K562 (cell line): ENCODE results near the gene FXYD3. TPM values are rescaled to one million over a fixed set of nuclear protein-coding genes. Genes with fewer than 3 reads are reported as not detected.
A peak's percentile ranks its signal among the peaks of the same experiment; 100 is the strongest.

ENCODE experiments used
- ATAC-seq: fragments of 200-7000 bp; cut with Tn5 transposase; 3 replicates; pipeline ENCODE4 v1.9.1; 2020; ENCODE audit warnings: moderate library complexity
- BruUV-seq: library from RNA; stranded (reverse); fragments of 400-500 nt; replicated peaks from 2 replicates; lab custom pipeline; 2021; lab: Mats Ljungman, UMichigan
- CTCF ChIA-PET: fragments of 300-600 bp; formaldehyde crosslinking; extraction: SDS; loops from one replicate; lab custom pipeline; 2021; ENCODE audit warnings: low intra/inter-chr PET ratio; lab: Yijun Ruan, JAX
- POLR2A ChIA-PET: fragments of 300-600, 350-650 bp; sonication (Branson Sonifier 250); formaldehyde crosslinking; extraction: SDS; loops from one replicate; lab custom pipeline; 2021; ENCODE audit warnings: antibody characterized with exemption, inconsistent platforms; lab: Yijun Ruan, JAX
- DNase-seq, 4 experiments: peaks; one replicate each; pipeline versions ENCODE4 v3.0.0 to v3.0.0-alpha.2; 2011 to 2018; ENCODE audit warnings: low spot score in 3 of 4, mixed read lengths in 3 of 4; ENCODE audit errors: extremely low read depth in 1 of 4
- FAIRE-seq: peaks from 2 replicates; lab custom pipeline; 2011; peaks lifted over from hg19 to GRCh38; lab: Jason Lieb, UNC
- H2AFZ ChIP-seq: 2 replicates; pipeline ENCODE4 v1.6.0; 2011; ENCODE audit warnings: low read depth, low read length, control low read depth, inconsistent platforms
- H3K27ac ChIP-seq: fragments of 200-600 bp; 3 replicates; pipeline ENCODE4 v1.8.0; 2011; ENCODE audit warnings: low read depth, mild to moderate bottlenecking, control low read depth, inconsistent platforms, low read length, moderate library complexity, mixed read lengths; ENCODE audit errors: extremely low read depth
- H3K27me3 ChIP-seq, 2 experiments: fragments of 300-600 bp in 1 of 2; 2 replicates in 1 of 2; 3 replicates in 1 of 2; pipeline versions ENCODE4 v1.6.0 to v1.8.0; 2011; ENCODE audit warnings: inconsistent platforms in 2 of 2, low read length in 2 of 2, mild to moderate bottlenecking in 1 of 2, mixed read lengths in 1 of 2, moderate library complexity in 1 of 2; ENCODE audit not compliant: control insufficient read depth in 2 of 2, insufficient read depth in 2 of 2
- H3K36me3 ChIP-seq: fragments of 300-600 bp; 3 replicates; pipeline ENCODE4 v1.8.0; 2011; ENCODE audit warnings: mild to moderate bottlenecking, low read length, inconsistent platforms; ENCODE audit not compliant: control insufficient read depth, insufficient read depth
- H3K4me1 ChIP-seq, 2 experiments: fragments of 200-600 bp in 1 of 2; replicated peaks in 1 of 2; 2 replicates in 1 of 2; 3 replicates in 1 of 2; pipeline versions ENCODE4 v1.5.1 to v1.8.0; 2011; ENCODE audit warnings: inconsistent platforms in 2 of 2, low read length in 2 of 2, mild to moderate bottlenecking in 1 of 2, mixed read lengths in 1 of 2, moderate library complexity in 1 of 2; ENCODE audit not compliant: control insufficient read depth in 2 of 2, insufficient read depth in 2 of 2
- H3K4me2 ChIP-seq: 2 replicates; pipeline ENCODE4 v1.6.1; 2011; ENCODE audit warnings: low read length, control low read depth, inconsistent platforms, mixed read lengths; ENCODE audit not compliant: insufficient read depth
- H3K4me3 ChIP-seq: fragments of 200-600 bp; sonication (generic), shearing (Covaris generic); 2 replicates; pipeline ENCODE4 v1.5.1; 2016; ENCODE audit warnings: control low read depth, inconsistent platforms
- H3K79me2 ChIP-seq: fragments of 200-600 bp; 3 replicates; pipeline ENCODE4 v1.8.0; 2011; ENCODE audit warnings: low read length, inconsistent platforms; ENCODE audit not compliant: control insufficient read depth, insufficient read depth
- H3K9ac ChIP-seq, 2 experiments: 2 replicates each; pipeline versions ENCODE4 v1.6.0 to v1.6.1; 2011; ENCODE audit warnings: low read depth in 2 of 2, low read length in 2 of 2, control low read depth in 1 of 2, inconsistent platforms in 1 of 2, mild to moderate bottlenecking in 1 of 2, mixed read lengths in 1 of 2; ENCODE audit not compliant: insufficient read depth in 1 of 2
- H3K9me1 ChIP-seq: one replicate; pipeline ENCODE4 v1.6.0; 2011; ENCODE audit warnings: inconsistent platforms, mild to moderate bottlenecking, low read length, moderate library complexity; ENCODE audit not compliant: control insufficient read depth, insufficient read depth
- H3K9me3 ChIP-seq: replicated peaks from 2 replicates; pipeline ENCODE4 v1.5.1; 2011; ENCODE audit warnings: low read depth, low read length, inconsistent platforms; ENCODE audit not compliant: control insufficient read depth, insufficient read depth
- H4K20me1 ChIP-seq: replicated peaks from 2 replicates; pipeline ENCODE4 v1.6.1; 2011; ENCODE audit warnings: low read length, inconsistent platforms, mixed read lengths; ENCODE audit not compliant: control insufficient read depth, insufficient read depth
- HDAC1 ChIP-seq, 2 experiments: fragments of 450-650 bp; IDR thresholded peaks; 2 replicates each; pipeline ENCODE4 v1.6.1; 2016 to 2017; ENCODE audit warnings: inconsistent platforms in 1 of 2, mild to moderate bottlenecking in 1 of 2, moderate library complexity in 1 of 2
- MCM3 ChIP-seq: fragments of 450-650 bp; IDR thresholded peaks from 2 replicates; pipeline ENCODE4 v1.6.1; 2016
- ZFP36 ChIP-seq: fragments of 150-350 bp; IDR thresholded peaks from 2 replicates; pipeline ENCODE4 v1.6.1; 2018; ENCODE audit warnings: low read length, low read depth; ENCODE audit not compliant: partially characterized antibody
- ZNF639 ChIP-seq, 2 experiments: fragments of 200-800 bp in 1 of 2; sonication (Bioruptor generic) in 1 of 2; sonication (generic) in 1 of 2; formaldehyde crosslinking in 1 of 2; IDR thresholded peaks in 1 of 2; conservative IDR thresholded peaks in 1 of 2; 2 replicates each; pipeline versions ENCODE4 v1.5.0 to v1.6.1; 2016 to 2020; ENCODE audit warnings: missing compliant biosample characterization in 1 of 2, missing genetic modification characterization in 1 of 2, missing genetic modification reagents in 1 of 2
- ZNF740 ChIP-seq, 3 experiments: fragments of 200-800 bp in 1 of 3; sonication (Bioruptor generic) in 1 of 3; sonication (generic) in 1 of 3; formaldehyde crosslinking in 1 of 3; IDR thresholded peaks; 2 replicates each; pipeline versions ENCODE4 v1.6.1 to v1.8.0; 2016 to 2022; ENCODE audit warnings: mild to moderate bottlenecking in 2 of 3, missing compliant biosample characterization in 2 of 3, missing genetic modification characterization in 2 of 3, missing genetic modification reagents in 1 of 3
- WGBS: fragments of 100-300 bp; shearing (Covaris generic); methylation state at CpG from one replicate; pipeline ENCODE4 v1.1.6; 2016; ENCODE audit warnings: low coverage, mixed read lengths; ENCODE audit not compliant: insufficient coverage; ENCODE audit errors: missing lambda C conversion rate; 5-methylcytosine and 5-hydroxymethylcytosine counted together
- in situ Hi-C: fragments of 300-500 bp; cut with MboI; formaldehyde crosslinking; loops from 4 replicates; pipeline ENCODE4 v1.15.0; 2018; ENCODE audit warnings: inconsistent platforms, mixed read lengths
- intact Hi-C: fragments of 100-400 bp; cut with micrococcal nuclease; formaldehyde crosslinking; loops from 2 replicates; pipeline ENCODE4 v1.14.2; 2022
- polyA plus RNA-seq, 8 experiments: library from polyadenylated mRNA; depleted of rRNA in 4 of 8; stranded (reverse) in 5 of 8; unstranded in 3 of 8; fragments of >200 nt; fragmentation: Nextera tagmentation in 2 of 8; fragmentation: Illumina TruSeq in 1 of 8; extraction: Ambion mirVana in 2 of 8; extraction: Trizol in 1 of 8; gene quantifications; 2 replicates each; pipeline versions ENCODE4 v1.2.1 to v1.2.3, GENCODE V29; 2011 to 2014; ENCODE audit warnings: inconsistent platforms in 1 of 8, missing spikeins in 1 of 8
- total RNA-seq, 7 experiments: library from RNA; depleted of rRNA in 6 of 7; stranded (reverse); fragments of >200 nt in 6 of 7; fragmentation: Illumina TruSeq in 2 of 7; extraction: Trizol in 2 of 7; gene quantifications; 2 replicates each; pipeline versions ENCODE4 v1.2.1 to v1.2.3, GENCODE V29; 2011 to 2021; ENCODE audit warnings: low replicate concordance in 1 of 7

FXYD3 gene
- total and polyA plus RNA-seq, 9 of the 15 experiments (the other 6 are each of a cell fraction or from before 2014, with no cell fraction given) = 0.24 TPM; not detected in 8

GRCh38 chr19:35134601-35135242 lies 19.1 kb downstream of the FXYD3 start, which contains the start of gene LGI4:
LGI4 (minus strand) TSS chr19:35135059; CDS start chr19:35134680, 379 bp downstream.
- Histone ChIP-seq H3K9me3 (no peaks in the 10 kb centered on the region), H3K4me2 (no peak within 1 kb of the TSS), H3K79me2 (no peaks in the 10 kb centered on the region), H4K20me1 (0 out of 2 replicates have a peak, but pooled peaks cover 4% of the 10 kb centered on the region), H3K9ac (no peak within 1 kb of the TSS; a peak in 1 of 4 replicates), H3K36me3 (no peaks in the 10 kb centered on the region), H3K27ac (no peak within 1 kb of the TSS), H2AFZ (no peak within 1 kb of the TSS), H3K9me1 (no peaks in the 10 kb centered on the region), H3K4me3 (no peak within 1 kb of the TSS), H3K27me3 (peaks cover 2 to 28% of the 10 kb centered on the region in 2 experiments; a peak in 3 of 5 replicates), H3K4me1 (peaks cover 3 to 32% of the 10 kb centered on the region in 2 experiments; a peak in 3 of 5 replicates)
- in situ Hi-C loops (loop anchor here (10.0 kb wide), 1 partner anchor 300 kb away; no protein-coding TSS in a partner anchor), intact Hi-C loops (loop anchor here (1.0 to 5.0 kb wide), 3 partner anchors 67 to 296 kb away; no protein-coding TSS in a partner anchor)
- no peak for DNase-seq
- no TSS peak for BruUV-seq
- ChIA-PET POLR2A (interaction anchor here (0.7 to 1.5 kb wide), 2 partner anchors 17 to 362 kb away, joined by 3 read pairs; partner anchors contain the start of gene ZNF599), CTCF (interaction anchor here (1.6 to 2.4 kb wide), 5 partner anchors 20 to 162 kb away, joined by 4 to 13 read pairs (median 8); no protein-coding TSS in a partner anchor)
- FAIRE-seq = no peak
- TF ChIP-seq MCM3 (0 out of 2 replicates have a peak, but pooled peaks have one; percentile 54), ZNF740 (CRISPR knock-in tag; IDR thresholded peaks at IDR 0.05) (no peak), ZNF740 (tag; IDR thresholded peaks at IDR 0.05) (peak in 1 of 2 experiments; percentile 34; a peak in 1 of 4 replicates), HDAC1 (IDR thresholded peaks at IDR 0.05) (0 out of 4 replicates have a peak, but pooled peaks of 1 of the 2 experiments have one; percentile 14), ZFP36 (peak; percentile 63), ZNF639 (CRISPR knock-in tag; conservative IDR thresholded peaks at IDR 0.05 in 1 of 2, IDR thresholded peaks at IDR 0.05 in 1 of 2) (no peak)
- 22% methylated on average over 9 of the region's 15 CpGs for whole genome bisulfite sequencing
- ATAC-seq = no peak
